ENCODE measurements around the gene GLYR1.
A peak's percentile ranks its signal among the peaks of the same experiment; 100 is the strongest.

Gene GLYR1

DNA sequence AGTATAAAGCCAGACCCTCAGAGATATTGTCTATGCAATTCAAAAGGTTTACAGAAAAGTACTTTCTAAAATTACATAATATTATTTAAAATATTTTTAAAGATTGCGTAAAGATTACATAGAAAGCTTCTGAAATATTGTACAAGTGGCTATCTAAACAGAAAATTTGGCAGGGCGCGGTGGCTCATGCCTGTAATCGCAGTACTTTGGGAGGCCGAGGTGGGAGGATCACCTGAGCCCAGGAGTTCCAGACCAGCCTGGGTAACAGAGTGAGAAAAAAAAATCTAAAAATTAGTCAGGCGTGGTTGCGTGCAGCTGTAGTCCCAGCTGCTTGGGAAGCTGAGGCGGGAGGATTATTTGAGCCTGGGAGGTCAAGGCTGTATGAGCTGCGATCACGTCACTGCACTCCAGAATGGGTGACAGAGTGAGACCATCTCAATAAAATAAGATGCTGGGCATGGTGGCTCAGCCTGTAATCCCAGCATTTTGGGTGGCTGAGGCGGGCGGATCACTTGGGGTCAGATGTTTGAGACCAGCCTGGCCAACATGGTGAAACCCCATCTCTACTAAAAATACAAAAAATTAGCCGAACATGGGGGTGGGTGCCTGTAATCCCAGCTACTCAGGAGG is 18.3 kb upstream of the GLYR1 start:
- ATAC-seq (no peak), DNase-seq (no peak)
- peaks cover 5% of the 10 kb centered on the region for H3K4me1 Mint-ChIP-seq
- H3K27me3 Mint-ChIP-seq, result no peaks in the 10 kb centered on the region
- no peaks in the 10 kb centered on the region for H3K9me3 Mint-ChIP-seq
- peak overlapping the region in 1 of 2 donors; percentile 40 for H3K27ac Mint-ChIP-seq
- H3K4me3 Mint-ChIP-seq, result no peak overlapping the region

DNA sequence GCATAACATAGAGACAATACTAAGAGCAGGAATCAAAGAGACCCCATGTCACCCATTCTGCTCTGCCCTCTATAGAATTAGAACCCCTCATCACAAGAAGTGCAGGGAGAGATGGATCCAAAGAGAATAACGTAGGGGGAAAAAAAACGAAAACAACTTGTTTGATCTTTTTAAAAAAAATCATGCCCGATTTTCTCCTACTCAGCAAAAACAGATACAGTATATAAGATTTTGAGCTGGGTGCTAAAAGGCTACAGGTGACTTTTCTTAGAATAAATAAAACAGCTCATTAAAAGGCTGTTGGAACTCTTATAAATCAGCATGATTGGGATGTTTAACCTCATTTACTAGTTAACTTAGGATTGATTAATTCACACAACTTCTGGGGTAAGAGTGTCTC is 17.6 kb upstream of the GLYR1 start:
- H3K4me3 Mint-ChIP-seq, result no peak overlapping the region
- H3K27ac Mint-ChIP-seq, result peak overlapping the region in 1 of 2 donors; percentile 40

DNA sequence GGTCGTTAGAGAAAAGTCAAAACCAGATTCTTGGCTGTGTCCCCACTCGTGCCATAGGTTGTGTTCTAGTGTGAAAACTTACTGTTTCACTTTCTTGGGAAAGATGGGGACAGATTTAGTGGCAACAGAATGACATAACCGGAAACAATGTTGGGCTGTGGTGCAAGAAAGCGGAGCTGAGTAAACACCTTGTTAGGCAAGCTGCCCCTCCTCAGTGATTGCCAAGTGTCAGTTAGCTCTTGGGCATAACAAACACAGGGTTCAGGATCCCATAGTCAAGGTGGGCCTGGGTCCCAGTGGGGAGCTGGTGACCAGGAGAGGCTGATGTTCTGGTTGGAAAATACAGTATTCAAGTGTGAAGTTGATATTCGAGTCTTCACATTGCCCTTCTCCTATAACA is 15.6 kb upstream of the GLYR1 start:
- Mint-ChIP-seq H3K9me3 (no peaks in the 10 kb centered on the region), H3K27ac (no peak overlapping the region), H3K4me1 (peaks cover 5% of the 10 kb centered on the region), H3K27me3 (no peaks in the 10 kb centered on the region), H3K4me3 (no peak overlapping the region)
- ATAC-seq (no peak), DNase-seq (no peak)

More for the DNA sequence above, 17.6 kb upstream of the GLYR1 start:
- no peaks in the 10 kb centered on the region for H3K9me3 Mint-ChIP-seq
- DNase-seq, result no peak
- ATAC-seq, result no peak
- no peaks in the 10 kb centered on the region for H3K27me3 Mint-ChIP-seq
- H3K4me1 Mint-ChIP-seq, result peaks cover 5% of the 10 kb centered on the region

DNA sequence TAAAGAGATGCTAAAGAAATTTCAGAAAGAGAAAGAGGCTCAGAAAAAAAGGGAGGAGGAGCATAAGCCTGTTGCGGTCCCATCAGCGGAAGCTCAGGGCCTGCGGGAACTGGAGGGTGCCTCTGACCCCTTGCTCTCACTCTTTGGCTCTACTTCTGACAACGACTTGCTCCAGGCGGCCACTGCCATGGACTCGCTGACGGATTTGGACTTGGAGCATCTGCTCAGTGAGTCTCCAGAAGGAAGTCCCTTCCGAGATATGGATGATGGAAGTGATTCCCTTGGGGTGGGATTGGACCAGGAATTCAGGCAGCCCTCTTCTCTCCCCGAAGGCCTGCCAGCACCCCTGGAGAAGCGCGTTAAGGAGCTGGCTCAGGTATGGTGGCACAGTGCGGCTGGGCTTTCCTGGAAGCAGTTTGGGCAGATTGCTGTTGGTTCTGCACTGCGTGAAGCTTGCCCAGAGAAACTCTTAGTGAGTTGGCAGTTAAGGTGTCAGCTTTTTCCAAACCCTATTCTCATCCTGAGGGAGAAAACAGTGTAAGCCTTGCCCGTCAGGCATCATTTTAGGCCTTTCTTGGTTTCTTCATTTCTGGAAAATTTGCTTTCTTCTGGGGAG is 13.7 kb upstream of the GLYR1 start:
- no peak for ATAC-seq
- H3K4me3 Mint-ChIP-seq, result no peak overlapping the region
- DNase-seq, result no peak
- no peaks in the 10 kb centered on the region for H3K4me1 Mint-ChIP-seq
- no peaks in the 10 kb centered on the region for H3K9me3 Mint-ChIP-seq
- H3K27ac Mint-ChIP-seq, result no peak overlapping the region
- no peaks in the 10 kb centered on the region for H3K27me3 Mint-ChIP-seq

DNA sequence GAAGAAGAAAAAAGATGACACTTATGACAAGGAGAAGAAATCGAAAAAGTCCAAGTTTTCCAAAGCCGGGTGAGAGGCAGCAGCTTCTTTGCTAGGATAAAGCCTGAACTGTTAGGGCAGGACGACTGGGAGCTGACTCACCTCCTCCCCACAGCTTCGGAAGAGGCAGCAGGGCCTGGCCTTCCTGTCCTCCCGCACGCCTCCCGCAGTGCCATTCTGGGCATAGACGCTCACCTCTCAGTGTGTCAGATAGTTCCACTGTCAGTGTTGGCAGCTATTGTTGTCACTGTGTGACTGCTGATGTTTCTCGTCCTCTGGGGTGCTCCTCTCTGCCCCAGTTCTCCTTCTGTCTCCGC is 12.8 kb upstream of the GLYR1 start:
- Mint-ChIP-seq H3K27me3 (no peaks in the 10 kb centered on the region), H3K4me3 (no peak overlapping the region), H3K4me1 (no peaks in the 10 kb centered on the region), H3K9me3 (no peaks in the 10 kb centered on the region), H3K27ac (peak overlapping the region in 1 of 2 donors; percentile 91)
- DNase-seq (no peak), ATAC-seq (no peak)

DNA sequence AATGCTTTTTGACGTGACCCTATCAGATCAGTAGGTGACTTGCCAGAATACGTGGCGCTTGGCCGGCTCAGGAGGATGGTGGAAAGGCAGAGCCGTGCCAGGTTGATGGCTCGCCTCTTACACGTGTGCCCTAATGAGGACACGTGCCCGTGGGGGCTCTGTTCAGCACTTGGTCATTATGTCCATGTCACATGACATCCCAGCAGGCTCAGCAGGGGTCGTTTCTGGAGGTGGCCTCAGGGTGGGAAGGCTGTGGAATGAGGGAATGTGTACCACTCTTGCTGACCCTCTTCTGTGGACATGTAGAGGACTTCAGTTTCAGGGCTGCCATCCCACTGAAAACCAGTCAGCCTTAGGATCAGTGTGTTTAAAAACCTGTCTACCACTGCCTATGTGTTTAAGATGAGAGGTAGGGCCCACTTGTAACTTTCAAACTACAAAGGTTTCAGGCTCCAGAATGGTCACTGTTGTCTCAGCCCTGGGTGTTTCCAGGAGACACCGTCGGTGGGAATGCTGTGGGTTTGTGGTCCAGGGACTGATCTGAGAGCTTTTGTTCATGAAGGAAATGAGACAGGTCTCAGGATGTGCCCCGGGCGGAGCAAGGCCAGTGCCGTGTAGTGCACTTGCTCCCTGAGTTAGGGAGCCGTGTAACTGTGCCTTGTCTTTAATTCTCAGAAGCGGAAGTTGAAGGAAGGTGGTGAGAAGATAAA is 12.3 kb upstream of the GLYR1 start:
- ATAC-seq (no peak), DNase-seq (no peak)
- Mint-ChIP-seq H3K4me3 (no peak overlapping the region), H3K27ac (peak overlapping the region in 1 of 2 donors; percentile 91), H3K4me1 (no peaks in the 10 kb centered on the region), H3K27me3 (no peaks in the 10 kb centered on the region), H3K9me3 (no peaks in the 10 kb centered on the region)

DNA sequence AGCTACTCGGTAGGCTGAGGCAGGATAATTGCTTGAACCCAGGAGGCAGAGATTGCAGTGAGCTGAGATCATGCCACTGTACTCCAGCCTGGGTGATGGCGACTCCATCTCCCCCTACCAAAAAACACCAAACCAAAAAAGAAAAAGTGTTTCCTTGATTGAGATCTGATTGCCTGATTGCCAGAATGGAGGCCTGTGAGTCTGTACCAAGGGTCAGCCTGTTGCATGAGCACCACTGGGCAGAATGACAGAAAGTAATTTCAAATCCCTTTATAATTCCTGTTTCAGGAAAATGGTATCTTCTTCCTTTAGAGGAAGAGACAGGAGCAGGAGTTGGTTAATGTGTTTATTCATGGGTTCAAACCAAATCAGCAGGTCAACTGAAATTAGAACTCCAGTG is 8.7 kb upstream of the GLYR1 start:
- Mint-ChIP-seq H3K27ac (no peak overlapping the region), H3K4me3 (no peak overlapping the region), H3K9me3 (no peaks in the 10 kb centered on the region), H3K4me1 (peaks cover 9% of the 10 kb centered on the region), H3K27me3 (no peaks in the 10 kb centered on the region)
- ATAC-seq (no peak), DNase-seq (no peak)

DNA sequence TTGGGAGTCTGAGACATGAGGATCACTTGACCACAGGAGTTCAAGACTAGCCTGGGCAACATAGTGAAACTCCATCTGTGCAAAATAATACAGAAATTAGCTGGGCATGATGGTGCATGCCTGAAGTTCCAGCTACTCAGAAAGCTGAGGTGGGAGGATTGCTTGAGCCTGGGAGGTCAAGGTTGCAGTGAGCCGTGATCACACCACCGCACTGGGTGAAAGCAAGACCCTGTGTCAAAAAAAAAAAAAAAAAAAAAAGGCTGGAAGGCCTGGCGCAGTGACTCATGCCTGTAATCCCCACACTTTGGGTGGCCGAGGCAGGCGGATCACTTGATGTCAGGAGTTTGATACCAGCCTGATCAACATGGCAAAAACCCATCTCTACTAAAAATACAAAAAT is 8.3 kb upstream of the GLYR1 start:
- Mint-ChIP-seq H3K4me1 (peaks cover 13% of the 10 kb centered on the region), H3K27me3 (no peaks in the 10 kb centered on the region), H3K27ac (no peak overlapping the region), H3K9me3 (no peaks in the 10 kb centered on the region), H3K4me3 (no peak overlapping the region)
- no peak for ATAC-seq
- no peak for DNase-seq

DNA sequence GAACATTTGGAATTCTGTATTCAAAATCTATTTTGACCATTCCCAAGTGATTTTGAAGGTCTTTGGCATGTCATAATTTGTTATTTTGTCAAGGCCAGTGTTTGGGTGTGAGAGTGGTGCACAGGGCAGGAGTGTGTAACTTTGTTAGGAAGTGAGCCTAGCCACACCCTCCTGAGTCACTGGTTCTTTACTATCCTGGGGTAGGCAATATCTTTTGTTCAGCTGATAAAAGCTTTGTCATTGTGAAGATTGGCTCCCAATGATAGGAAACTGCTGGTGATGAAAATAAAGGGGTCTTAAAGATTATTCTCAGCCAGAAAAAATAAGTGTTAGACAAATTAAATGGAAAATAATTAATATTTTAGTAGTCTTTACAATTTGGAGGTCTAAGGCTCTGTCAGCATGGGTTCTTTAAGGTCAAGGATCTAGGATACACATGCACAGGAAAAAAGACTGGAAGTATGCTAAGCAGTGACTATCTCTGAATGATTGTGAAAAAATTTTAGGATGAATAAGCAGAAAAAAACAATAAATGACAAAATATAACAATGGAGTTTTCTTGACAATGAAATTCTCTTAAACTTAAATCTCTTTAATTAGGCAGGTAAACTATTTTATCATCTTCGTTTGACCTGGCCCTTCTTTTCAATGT is 5.3 kb upstream of the GLYR1 start:
- Mint-ChIP-seq H3K4me1 (peaks cover 37% of the 10 kb centered on the region), H3K27ac (no peak overlapping the region), H3K27me3 (no peaks in the 10 kb centered on the region), H3K9me3 (no peaks in the 10 kb centered on the region), H3K4me3 (no peak overlapping the region)
- no peak for DNase-seq
- ATAC-seq, result no peak

DNA sequence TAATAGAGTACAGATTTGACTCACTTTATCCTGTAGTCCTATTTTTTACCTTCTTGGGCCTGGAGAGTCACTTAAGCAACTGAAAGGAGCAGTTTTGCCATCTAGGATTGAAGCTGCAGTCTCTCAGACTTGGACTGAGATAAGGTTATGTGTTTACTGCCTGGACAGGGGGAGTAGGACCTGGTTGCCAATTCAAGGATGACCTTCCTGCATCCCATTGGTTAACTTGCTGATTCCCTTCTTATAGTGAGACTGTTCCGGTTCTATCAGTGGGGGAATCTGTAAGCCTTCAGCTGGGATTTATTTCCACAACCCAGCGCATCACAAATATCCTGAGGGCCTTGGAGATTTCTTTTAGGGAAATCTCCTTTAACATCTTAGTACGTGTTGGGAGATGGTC is 3.1 kb upstream of the GLYR1 start:
- DNase-seq (no peak), ATAC-seq (no peak)
- Mint-ChIP-seq H3K27me3 (no peaks in the 10 kb centered on the region), H3K4me3 (peak overlapping the region in 1 of 2 donors; percentile 94), H3K4me1 (peaks cover 49% of the 10 kb centered on the region), H3K9me3 (no peaks in the 10 kb centered on the region), H3K27ac (no peak overlapping the region)

DNA sequence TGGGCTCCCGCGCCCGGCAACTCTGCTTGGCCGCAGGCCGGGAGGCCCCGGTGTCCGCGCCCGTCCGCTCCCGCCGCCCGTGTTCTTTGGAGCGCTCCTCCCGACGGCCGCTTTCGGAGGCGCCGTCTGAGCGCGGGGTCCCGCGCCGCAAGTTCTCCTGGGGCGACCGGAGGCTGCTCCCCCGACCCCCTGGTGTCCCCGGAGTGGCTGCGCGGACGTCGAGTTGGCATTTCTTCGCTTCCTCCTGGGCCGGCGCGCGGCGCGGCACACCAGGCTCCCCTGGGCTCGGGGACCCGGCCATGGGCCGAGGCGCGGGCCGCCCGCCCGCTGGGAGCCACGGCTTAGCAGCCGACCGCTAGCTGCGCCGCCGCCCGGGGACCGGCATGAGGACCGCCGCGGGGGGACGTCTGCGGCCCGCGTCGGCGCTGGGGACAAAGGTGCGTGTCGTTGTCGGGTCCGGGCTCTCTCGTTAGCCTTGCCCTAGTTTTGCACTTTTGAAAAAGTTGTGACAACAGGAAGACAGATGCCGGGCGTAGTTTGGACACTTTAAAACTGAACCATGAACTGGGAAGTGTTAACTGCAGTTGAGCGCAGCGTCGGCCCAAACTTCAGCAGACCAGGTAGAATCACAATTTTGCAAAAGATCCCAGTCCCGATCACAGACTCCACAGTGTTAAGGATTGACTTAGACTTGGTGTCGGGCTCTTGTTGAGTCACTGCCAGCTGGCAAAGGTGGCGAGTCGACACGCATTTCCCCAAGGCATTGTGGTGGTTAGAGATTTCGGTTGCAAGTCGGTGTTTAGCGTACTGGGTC is 893 bp upstream of the GLYR1 start:
- no peaks in the 10 kb centered on the region for H3K9me3 Mint-ChIP-seq
- peak overlapping the region in 1 of 2 donors; percentile 72 for H3K27ac Mint-ChIP-seq
- DNase-seq (peak; percentile 18 to 60), ATAC-seq (peak; percentile 39)
- peak overlapping the region; percentile 94 to 99 for H3K4me3 Mint-ChIP-seq
- H3K4me1 Mint-ChIP-seq, result peaks cover 58% of the 10 kb centered on the region
- no peaks in the 10 kb centered on the region for H3K27me3 Mint-ChIP-seq

DNA sequence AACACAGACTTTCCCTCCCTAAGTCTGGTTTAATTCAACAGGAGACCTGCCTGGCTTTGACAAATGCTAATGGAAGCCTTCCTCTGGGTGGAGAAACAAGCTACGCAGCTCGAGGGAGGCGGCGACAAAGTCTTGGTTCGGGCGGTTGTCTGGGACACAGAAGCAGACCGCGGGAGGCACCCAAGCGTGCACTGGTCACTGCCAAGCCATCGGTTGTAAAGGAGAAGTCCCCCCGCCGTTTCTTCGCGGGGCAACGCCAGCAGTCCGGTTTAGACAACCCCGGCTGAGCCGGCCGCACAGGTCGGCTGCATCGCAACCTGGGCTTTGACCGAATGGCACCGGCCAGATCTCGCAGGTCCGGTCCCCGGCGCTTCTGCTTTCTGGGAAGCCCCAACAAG is 586 bp downstream of the GLYR1 start:
- ATAC-seq, result no peak
- Mint-ChIP-seq H3K27ac (peak overlapping the region; percentile 92 to 97), H3K9me3 (no peaks in the 10 kb centered on the region), H3K4me3 (peak overlapping the region; percentile 85 to 99), H3K4me1 (peaks cover 56% of the 10 kb centered on the region), H3K27me3 (no peaks in the 10 kb centered on the region)
- peak in 1 of 2 donors; percentile 26 for DNase-seq

DNA sequence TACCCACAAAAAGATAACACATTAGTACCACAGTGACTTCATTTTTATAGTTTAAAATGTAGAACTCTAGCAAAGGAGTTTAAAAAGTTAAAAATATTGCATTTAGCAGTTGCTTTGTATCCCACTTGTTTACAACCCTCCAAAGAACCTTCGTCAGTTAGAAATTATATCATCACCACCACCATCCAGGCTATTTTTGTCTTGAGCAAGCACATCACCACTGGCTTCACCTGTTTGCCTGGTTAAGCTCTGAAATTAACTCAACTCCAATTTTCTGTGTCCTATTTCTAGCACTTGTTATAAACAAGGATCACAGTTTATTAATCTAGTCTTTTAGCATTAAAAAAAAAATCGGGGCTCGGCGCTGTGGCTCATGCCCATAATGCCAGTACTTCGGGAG is 6.1 kb downstream of the GLYR1 start:
- no peak overlapping the region for H3K27ac Mint-ChIP-seq
- H3K4me1 Mint-ChIP-seq, result peaks cover 25% of the 10 kb centered on the region
- DNase-seq, result no peak
- no peak overlapping the region for H3K4me3 Mint-ChIP-seq
- ATAC-seq, result no peak
- no peaks in the 10 kb centered on the region for H3K9me3 Mint-ChIP-seq
- no peaks in the 10 kb centered on the region for H3K27me3 Mint-ChIP-seq

DNA sequence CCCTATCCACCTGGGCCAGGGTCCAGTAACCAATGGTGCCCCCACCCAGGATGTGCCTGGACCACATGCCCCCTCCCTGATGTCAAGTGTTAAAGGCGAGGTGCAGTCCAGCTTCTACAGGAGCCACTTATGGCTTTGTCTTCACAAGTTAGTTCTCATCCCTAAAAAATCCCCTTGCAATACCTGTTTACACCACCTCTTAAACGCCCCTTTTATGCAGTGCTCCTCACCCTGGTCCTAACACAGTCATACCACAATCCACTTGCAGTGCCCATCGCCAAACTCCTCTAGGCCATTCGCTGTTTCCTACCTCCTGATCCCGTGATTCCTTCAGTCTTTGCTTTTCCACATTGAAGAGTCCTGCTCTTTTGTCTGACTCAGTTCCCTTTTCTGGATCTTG is 7.1 kb downstream of the GLYR1 start:
- ATAC-seq (no peak), DNase-seq (no peak)
- H3K27me3 Mint-ChIP-seq, result no peaks in the 10 kb centered on the region
- no peak overlapping the region for H3K27ac Mint-ChIP-seq
- no peak overlapping the region for H3K4me3 Mint-ChIP-seq
- H3K4me1 Mint-ChIP-seq, result peaks cover 14% of the 10 kb centered on the region
- no peaks in the 10 kb centered on the region for H3K9me3 Mint-ChIP-seq

DNA sequence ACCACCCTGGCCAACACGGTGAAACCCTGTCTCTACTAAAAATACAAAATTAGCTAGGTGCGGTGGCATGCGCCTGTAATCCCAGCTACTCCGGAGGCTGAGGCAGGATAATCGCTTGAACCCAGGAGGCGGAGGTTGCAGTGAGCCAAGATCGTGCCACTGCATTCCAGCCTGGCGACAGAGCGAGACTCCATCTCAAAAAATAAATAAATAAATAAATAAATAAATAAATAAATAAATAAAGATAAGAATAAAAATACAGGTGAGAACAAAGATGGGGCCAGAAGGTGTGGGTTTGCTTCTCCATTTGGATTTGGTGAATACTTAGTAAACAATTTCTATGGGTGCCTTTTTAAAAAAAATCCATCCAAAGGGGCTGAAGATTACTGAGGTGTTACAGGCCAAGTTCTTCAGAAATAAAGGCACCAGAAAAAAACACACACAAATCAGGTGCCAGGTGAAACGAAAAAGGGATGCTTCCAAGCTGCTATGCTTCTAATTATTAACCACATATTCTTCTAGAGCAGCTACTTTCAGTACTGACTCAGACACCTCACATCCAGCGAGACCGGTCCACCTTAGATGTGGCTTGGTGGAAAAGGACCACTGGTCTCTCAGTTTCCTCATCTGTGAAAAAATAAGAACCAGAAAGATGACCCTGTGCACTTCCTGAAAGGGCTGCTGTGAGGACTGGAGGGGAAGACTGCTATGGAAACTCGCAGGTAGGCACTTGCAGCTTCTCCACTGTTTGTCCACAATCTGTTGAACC is 9.2 kb downstream of the GLYR1 start:
- Mint-ChIP-seq H3K27me3 (no peaks in the 10 kb centered on the region), H3K27ac (peak overlapping the region in 1 of 2 donors; percentile 59), H3K4me3 (no peak overlapping the region), H3K4me1 (peaks cover 14% of the 10 kb centered on the region), H3K9me3 (no peaks in the 10 kb centered on the region)
- ATAC-seq (no peak), DNase-seq (no peak)
